ENCODE results near the gene SLC38A5.

- TF ChIP-seq, protein P1, sequence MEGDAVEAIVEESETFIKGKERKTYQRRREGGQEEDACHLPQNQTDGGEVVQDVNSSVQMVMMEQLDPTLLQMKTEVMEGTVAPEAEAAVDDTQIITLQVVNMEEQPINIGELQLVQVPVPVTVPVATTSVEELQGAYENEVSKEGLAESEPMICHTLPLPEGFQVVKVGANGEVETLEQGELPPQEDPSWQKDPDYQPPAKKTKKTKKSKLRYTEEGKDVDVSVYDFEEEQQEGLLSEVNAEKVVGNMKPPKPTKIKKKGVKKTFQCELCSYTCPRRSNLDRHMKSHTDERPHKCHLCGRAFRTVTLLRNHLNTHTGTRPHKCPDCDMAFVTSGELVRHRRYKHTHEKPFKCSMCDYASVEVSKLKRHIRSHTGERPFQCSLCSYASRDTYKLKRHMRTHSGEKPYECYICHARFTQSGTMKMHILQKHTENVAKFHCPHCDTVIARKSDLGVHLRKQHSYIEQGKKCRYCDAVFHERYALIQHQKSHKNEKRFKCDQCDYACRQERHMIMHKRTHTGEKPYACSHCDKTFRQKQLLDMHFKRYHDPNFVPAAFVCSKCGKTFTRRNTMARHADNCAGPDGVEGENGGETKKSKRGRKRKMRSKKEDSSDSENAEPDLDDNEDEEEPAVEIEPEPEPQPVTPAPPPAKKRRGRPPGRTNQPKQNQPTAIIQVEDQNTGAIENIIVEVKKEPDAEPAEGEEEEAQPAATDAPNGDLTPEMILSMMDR (optimal IDR thresholded peaks at IDR 0.05 in 1 of 3, IDR thresholded peaks at IDR 0.05 in 1 of 3, conservative IDR thresholded peaks at IDR 0.05 in 1 of 3; ENCODE audit: extremely low read depth in 1 of 3, insufficient read depth in 2 of 3, low read length in 3 of 3), result no peak
- TF ChIP-seq EZH2 (IDR thresholded peaks at IDR 0.05; ENCODE audit: low read length), result no peak
Observed at GRCh38 chrX:48476919-48477318, 6.9 kb upstream of the SLC38A5 start.

Measured in keratinocyte (primary cell).